Fibroblast of skin of scalp (primary cell): ENCODE measurements around the gene CCHCR1.
"Not testable (repeated sequence)": the region's sequence is repeated elsewhere in the genome, so short reads cannot be mapped to it uniquely, and the experiment has no call there.

Experiments used
- DNase-seq: peaks from one replicate; pipeline ENCODE4 v3.0.0-alpha.2; 2013

CCHCR1 gene

DNA sequence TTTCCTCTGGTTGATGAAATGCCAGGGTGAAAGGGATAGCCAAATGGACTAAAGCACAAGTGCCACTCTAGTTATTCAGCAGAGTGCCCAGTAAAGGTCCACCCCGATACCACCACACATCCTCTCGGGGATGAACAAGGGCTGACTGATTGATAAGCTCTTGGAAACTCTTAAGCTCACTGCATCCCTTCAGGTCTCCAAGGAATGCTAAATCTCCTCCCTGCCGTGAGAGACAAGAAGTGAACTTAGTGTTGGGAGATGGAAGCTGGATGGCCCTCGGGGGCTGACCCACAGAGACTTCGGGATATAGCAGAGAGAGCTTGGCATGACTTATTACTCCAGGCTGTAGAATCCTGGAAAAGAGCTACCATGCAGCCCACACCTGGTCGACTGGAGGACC is 26.3 kb upstream of the CCHCR1 start:
- DNase-seq = not testable (repeated sequence)

DNA sequence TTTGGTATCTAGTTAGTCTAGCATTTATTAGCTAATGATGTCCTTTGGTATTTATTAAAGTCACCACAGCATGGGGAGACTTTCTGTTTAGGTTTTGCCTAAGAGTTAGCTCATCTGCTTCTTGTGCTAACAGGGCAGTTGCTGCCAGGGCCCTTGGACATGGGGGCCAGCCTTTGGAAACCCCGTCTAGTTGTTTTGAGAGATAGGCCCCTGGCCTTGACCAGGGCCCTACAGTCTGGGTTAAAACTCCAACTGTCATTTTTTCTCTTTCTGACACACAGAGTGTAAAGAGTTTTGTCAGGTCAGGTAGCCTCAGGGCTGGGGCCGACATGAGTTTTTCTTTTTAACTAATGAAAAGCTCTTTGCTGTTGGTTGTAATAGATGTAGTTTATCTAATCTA is 25.7 kb upstream of the CCHCR1 start:
- not testable (repeated sequence) for DNase-seq

DNA sequence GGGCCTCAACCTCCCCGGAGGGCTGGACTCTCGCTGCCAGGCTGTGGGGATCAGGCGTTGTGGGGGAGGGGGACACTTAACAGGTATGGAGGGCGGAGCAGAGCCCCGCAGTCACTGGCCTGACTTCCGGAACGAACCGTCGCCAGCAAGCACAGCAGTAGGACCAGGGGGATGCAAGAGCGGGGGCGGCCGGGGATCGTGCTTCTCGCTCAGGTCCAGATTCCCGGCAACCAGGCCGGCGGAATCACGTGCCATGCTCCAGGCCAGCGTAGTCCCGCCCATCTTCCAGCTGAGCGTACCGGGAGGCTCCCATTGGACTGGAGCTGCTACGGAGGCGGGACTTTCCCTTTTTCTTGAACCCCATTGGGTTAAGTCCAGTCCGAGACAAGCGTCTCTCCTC is 22.9 kb upstream of the CCHCR1 start:
- peak; percentile 84 for DNase-seq

DNA sequence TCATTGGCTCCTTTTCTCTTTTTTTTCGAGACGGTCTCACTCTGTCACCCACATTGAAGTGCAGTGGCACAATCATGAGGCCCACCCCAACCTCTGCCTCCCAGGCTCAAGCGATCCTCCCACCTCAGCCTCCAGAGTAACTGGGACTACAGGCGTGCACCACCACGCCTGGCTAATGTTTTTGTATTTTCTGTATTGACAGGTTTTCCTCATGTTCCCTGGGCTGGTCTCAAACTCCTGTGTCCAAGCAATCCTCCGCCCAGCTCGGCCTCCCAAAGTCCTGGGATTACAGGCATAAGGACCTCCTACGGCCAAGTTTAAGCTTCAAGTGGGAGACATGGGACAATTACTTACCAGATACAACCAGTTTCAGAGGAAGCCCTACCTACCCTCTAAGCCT is 22.3 kb upstream of the CCHCR1 start:
- DNase-seq = no peak

DNA sequence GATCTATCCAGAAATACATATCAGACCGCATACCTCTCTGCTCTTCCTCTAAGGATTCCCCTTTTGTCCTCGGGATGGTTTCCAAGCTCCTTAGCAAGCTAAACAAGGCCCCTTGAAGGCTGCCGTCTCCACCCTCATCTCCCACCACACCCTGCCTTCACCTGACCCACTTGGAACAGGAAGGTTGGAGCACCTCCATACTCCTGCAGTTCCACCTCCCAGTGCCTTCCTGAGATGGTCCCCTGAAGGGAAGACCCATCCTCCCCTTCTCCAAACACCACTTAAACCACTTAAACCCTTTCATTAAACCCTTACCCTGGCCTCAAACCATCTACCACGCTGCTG is 21.4 kb upstream of the CCHCR1 start:
- no peak for DNase-seq

DNA sequence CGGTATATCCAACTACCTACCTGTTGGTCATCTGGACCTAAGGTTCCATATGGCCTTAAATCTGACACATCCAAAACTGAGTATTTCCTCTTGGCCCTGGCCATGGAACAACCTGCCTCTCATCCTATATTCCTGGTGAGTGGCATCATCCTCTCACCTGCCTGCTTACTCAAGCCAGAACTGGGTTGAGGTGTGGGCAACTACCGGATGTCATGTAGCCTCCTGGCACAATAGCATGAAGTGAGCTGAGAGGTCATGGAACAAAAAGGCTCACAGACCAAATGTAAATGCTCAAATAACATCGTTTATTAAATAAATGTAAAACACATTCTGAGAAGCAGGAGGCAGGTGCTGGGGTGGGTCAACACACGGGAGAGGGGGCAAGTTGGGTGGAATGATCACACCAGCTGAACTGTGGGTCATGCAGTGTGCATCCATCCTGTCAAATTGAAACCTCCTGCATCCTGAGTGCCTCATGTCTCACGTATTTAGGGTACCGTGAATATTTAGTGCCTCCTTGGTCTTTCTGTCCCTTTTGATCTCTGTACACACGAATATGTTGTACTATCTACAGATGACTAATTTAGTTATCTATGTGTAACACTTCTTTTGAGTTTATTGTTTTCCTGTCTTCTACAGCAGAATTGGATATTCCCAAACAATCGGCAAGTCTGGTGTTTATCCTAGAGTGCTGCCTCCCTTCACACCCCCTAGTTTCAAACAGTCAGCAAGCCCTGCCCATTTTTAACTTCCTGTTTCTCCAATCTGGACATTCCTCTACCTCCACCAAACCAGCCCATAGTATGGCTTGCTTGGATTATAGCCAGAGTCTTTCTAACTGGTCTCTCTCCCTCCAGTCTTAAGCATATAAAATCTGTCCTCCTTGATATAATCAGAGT is 20.8 kb upstream of the CCHCR1 start:
- DNase-seq = no peak

DNA sequence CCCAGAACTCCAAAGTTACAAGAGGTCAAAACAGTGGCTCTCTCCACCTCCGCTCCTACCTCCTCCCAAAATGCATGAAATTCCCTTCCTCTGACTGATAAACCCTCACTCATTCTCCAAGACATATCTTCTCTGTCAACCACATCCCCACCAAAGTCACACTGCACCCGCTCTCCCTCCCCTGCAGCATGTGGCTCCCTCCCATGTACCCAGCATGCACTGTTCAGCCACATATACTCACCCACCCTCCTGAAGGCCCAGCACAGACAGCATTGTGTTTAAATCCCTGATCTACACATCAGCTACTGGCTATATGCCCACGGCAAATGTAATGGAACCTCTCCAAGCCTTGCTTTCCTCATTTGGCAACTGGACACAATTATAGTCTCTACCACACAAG is 18.4 kb upstream of the CCHCR1 start:
- peak; percentile 85 for DNase-seq

DNA sequence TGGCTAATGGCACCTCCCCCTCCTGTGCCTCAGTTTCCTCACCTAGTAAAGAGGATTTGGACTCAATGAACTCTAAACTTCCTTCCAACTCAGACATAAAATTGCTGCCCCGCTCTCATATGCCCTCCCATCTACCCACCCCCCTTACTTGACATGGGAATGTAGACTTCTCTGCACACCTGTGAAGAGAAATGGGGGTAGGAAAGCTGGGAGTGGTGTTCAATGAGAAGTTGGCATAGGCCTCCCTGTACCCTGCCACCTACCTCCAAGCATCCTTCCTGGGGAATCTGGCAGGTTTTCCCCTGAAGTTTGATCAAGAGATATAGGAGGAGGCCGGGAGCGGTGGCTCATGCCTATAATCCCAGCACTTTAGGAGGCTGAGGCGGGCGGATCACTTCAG is 16.8 kb upstream of the CCHCR1 start:
- no peak for DNase-seq

DNA sequence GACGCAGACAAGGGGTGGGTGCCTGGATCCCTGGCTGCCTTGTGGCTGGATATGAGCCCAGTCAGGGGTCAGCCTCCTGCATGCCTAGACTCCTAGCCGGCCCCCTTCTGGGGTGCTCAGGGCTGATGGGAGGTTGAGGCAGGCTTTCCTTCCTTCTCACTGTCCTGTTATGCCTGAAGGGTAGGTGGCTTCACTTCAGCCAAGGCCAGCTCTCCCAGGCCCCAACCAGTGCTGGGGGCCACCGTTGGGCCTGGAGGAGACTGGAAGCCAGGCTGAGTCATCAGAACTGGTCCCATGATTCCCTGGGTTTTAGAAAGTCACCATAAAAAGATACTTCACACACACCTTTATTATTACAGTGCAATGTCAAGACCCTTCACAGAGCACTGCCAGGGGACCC is 15.8 kb upstream of the CCHCR1 start:
- DNase-seq = no peak

DNA sequence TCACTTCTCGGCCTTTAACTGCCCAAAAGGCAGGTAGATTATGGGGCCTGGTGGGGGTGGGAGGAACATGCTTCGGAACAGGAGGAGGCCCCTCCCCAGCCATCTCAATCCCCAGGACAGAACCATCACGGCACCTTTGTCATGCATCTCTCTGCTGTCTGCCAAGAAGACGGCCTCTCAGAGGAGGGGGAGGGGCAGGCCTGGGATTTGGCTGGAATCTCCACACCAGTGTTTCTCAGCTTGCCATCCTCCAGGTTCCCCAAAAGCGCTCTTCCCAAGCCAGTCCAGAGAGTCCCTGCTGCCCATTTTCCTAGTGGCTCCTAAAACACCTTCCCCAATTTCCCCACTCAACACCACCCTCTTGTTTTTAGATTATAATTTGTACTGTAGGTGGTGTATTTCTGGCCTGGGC is 15.4 kb upstream of the CCHCR1 start:
- DNase-seq = no peak

DNA sequence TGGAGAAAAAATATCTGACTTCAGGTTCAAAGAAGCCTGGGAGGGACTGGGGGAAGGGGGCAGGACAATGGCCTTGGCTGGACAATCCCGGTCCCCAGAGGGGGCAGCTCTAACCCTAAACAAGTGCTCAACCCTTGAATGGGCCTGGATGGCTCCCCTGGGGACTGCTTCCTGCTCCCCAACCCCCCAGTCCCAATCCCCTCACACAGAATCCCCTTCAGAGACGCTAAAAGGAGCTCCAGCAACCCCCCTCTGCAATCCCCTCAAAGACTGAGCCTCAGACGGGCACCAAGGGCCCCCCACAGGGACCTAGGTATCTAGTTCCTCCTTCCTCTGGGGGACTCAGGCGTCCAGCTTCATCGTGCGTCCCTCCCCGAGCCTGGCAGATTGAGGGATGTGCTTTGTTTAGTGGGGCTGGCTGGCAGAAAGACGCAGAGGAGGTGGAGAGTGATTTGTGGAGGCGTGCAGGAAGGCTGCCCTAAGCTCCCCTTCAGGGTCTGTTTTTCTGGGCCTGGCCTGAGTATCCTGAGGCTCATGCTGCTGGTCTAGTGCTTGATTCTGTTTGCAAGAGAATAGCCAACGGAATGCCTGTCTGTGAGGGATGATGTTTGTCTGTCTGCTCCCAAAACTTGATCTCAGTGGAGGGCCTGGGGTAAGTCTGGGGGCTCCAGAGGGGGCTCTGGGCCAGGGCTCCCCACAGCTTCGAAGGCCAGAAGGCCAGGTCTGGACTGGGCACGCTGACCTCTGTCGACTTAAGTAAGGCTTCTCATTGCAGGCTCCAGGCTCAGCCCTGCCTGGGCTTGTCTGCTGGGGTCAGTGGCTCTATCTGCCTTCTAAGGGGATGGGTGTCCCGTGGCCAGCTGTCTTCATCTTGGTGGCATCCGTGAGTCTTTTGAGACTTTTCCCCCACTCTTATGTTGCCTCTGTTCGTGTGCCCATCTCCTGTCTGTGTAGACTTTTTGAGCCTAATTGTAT is 14.6 kb upstream of the CCHCR1 start:
- DNase-seq = no peak

DNA sequence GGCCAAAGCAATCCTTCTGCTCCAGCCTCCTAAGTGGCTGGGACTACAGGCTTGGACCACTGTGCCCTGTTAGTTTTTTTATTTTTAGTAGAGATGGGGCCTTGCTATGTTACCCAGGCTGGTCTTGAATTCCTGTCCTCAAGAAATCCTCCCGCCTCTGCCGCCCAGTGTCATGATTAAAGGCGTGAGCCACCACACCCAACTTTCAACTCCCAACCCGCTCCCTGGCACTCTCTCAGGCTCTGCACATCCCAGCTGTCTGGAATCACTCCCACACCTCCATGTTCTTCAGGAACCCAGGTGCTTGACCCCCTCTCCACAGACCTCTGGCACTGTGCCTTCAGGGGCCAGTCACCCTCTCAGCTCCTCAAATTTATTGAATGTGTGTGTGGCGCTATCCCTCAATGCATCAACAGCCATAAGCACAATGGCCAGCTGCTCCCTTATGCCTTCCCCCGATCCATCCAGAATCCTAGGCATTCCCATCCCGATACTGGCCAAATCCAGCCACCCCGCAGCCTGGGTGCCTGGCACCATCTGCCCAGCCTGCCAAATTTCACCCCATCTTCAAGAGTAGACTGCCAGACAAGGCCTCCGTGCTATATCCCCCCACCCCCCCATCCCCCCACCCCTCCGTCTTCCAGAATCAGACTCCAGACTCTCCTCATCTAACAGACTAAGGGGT is 13.5 kb upstream of the CCHCR1 start:
- DNase-seq = no peak

DNA sequence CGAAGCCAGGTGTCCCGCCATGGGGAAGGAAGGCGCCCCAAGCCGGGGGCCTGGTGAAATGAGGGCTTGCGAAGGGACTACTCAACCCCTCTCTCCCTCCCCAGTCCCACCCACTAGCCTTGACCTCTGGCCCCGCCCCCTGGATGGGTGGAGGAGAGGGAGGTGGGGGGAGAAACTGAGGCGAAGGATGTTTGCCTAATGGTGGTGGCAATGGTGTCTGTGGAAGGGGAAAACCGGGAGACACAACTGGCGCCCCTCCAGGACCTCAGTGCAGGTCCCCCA is 12.9 kb upstream of the CCHCR1 start, which contains the start of gene POU5F1:
Gene POU5F1, minus strand, starts transcription at position 83 of the 282 bp plus-strand sequence. Its CDS starts 62 bp downstream, at position 21.
- no peak for DNase-seq

DNA sequence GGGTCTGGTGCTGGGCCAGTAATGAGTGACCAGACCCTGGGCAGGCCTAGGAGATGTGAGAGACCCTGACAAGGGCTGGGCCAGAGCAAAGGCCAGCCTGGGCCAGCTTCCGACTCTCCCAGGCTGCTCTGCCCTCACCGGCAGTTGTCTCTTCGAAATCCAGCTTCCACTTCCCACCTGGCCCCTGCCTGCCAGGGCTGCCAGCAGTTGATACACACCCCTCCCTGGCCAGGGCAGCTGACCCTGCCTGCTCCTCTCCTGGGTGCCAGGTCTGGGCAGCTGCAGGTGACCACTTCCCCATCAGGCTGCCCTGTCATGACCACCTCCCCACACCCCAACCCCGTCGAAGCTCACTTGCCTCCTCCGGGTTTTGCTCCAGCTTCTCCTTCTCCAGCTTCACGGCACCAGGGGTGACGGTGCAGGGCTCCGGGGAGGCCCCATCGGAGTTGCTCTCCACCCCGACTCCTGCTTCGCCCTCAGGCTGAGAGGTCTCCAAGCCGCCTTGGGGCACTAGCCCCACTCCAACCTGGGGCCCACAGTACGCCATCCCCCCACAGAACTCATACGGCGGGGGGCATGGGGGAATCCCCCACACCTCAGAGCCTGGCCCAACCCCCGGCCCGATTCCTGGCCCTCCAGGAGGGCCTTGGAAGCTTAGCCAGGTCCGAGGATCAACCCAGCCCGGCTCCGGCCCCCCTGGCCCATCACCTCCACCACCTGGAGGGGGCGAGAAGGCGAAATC is 12.4 kb upstream of the CCHCR1 start:
- DNase-seq = not testable (repeated sequence)

DNA sequence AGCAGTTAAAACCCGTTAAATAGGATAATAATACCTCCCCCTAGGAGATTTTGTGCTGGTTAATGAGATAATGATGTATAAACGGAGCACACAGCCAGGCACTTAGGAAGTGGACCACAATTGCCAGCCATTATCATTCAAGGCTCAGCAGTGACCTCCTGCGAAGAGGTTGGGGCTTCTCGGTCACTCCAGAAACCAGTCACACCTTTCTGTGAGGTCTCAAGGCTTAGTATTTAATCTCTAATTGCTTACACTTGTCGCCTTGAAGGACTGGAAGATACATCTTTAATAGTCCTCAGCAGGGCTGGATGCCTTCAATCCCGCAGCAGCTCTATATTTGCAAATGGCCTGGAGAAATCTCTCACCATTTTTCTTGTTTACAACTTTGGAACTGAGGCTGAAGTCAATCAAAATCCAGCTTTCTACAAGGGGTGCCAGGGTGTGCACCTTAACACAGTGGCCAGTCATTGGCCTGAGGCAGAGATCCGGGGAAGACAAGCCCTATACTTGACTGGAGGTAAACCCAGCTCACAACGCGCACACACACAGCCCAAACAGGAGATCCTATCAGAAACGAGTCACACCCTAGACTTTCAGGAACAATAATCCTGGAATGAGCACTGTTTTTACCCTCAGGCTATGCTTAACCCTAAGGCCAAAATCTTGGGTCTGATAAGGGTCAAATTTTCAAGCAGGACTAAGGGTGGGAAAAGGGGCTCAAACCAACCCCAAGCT is 11.7 kb upstream of the CCHCR1 start:
- no peak for DNase-seq

DNA sequence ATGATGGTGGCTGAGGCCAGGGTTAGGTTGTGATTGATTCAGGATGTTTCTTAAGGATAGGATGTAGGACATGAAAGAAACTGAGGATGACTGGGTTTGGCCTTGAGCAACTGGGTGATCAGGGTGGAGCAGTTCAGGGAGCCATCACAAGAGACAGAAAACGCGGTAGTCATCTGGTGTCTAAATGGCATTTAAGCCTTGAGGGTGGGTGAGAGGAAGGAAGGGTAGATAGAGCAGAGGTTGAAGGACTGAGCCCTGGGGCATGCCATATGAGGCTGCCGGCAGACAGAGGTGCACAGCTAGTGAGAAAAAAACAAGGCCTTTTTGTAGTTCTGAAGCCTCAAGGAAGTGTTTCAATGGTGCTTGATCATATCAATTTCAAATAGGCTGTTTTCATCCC is 11.0 kb upstream of the CCHCR1 start:
- no peak for DNase-seq

DNA sequence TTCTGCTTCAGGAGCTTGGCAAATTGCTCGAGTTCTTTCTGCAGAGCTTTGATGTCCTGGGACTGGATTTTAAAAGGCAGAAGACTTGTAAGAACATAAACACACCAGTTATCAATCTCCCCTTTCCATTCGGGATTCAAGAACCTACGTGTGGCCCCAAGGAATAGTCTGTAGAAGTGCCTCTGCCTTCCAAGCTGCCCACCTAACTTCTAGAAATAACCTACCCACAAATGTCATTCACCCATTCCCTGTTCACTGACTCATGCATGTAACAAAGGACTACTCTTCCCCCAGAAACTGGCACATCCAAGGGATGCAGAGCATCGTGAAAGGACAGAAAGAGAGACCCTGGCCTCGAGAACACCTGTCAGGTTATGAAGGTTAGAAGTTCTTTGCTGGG is 8.4 kb upstream of the CCHCR1 start:
- DNase-seq = no peak

DNA sequence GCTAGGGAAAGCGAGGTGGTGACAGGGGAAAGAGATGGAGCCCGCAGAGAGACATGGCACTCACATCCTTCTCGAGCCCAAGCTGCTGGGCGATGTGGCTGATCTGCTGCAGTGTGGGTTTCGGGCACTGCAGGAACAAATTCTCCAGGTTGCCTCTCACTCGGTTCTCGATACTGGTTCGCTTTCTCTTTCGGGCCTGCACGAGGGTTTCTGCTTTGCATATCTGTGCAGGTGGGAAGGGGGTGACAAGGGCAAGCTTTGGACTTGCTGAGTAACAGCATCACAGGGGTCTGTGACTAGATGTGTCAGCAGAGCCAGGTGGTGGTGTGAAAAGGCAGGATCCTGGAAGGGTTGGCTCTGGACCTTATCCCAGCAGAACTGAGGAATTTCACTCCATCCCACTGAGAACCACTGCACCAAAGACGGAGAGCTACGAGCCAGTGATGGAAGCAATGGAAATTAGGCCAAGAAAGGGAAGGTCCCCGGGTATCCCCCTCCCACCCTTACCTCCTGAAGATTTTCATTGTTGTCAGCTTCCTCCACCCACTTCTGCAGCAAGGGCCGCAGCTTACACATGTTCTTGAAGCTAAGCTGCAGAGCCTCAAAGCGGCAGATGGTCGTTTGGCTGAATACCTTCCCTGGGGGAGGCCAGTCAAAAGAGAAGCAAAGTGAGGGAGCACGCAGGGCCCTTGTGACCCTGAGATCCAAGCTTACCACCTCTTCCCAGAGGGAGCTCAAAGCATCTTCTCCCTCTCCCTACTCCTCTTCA is 7.6 kb upstream of the CCHCR1 start:
- DNase-seq = not testable (repeated sequence)

DNA sequence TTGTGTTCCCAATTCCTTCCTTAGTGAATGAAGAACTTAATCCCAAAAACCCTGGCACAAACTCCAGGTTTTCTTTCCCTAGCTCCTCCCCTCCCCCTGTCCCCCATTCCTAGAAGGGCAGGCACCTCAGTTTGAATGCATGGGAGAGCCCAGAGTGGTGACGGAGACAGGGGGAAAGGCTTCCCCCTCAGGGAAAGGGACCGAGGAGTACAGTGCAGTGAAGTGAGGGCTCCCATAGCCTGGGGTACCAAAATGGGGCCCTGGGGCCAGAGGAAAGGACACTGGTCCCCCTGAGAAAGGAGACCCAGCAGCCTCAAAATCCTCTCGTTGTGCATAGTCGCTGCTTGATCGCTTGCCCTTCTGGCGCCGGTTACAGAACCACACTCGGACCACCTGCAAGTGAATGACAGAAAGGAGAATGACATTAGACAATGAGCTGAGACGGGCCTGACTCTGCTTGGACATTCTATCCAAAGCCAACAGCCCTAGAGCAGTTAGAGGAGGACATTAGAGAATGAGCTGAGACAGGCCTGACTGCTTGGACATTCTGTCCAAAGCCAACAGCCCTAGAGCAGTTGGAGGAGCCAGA is 7.0 kb upstream of the CCHCR1 start:
- not testable (repeated sequence) for DNase-seq

DNA sequence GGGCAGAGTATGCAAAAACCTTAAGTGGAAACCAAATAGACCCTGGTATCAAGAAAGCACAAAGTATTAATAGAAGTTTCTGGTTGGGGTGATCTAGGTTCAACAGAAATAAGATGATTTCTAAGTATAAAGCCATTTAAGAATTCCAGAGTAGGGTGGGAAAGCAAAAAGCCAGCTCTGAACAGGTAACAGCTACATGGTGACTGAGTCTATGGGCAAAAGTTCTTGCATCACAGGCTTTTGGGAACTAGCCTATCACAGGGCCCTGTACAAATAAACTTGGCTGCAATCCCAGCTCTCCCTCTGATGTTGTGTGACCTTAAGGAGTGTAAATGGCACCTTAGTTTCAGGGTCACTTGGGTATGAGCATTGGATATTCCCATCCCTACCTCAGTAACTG is 6.3 kb upstream of the CCHCR1 start:
- DNase-seq = no peak
